Panc1 (cell line): ENCODE results near the gene MICALL1. TPM values are rescaled to one million over a fixed set of nuclear protein-coding genes. Genes with fewer than 3 reads are reported as not detected.

Experiments used
- ATAC-seq: fragments of 200-7000 bp; cut with Tn5 transposase; 2 replicates; pipeline ENCODE4 v1.9.1; 2020; ENCODE audit warnings: mild to moderate bottlenecking, moderate library complexity
- BruUV-seq: library from RNA; stranded (reverse); fragments of 400-500 nt; replicated peaks from 2 replicates; lab custom pipeline; 2021; lab: Mats Ljungman, UMichigan
- CTCF ChIA-PET: fragments of 300-600 bp; sonication (Branson Sonifier 250); formaldehyde crosslinking; loops from one replicate; lab custom pipeline; 2022; ENCODE audit warnings: antibody characterized with exemption; lab: Charles Lee
- POLR2A ChIA-PET: fragments of 300-600 bp; sonication (Branson Sonifier 250); formaldehyde crosslinking; loops from one replicate; lab custom pipeline; 2022; ENCODE audit warnings: antibody characterized with exemption; lab: Charles Lee
- DNase-seq: peaks from one replicate; pipeline ENCODE4 v3.0.0-alpha.2; 2010; ENCODE audit warnings: low read depth, low spot score
- H3K27ac ChIP-seq: 2 replicates; pipeline ENCODE4 v1.5.1; 2011; ENCODE audit warnings: mild to moderate bottlenecking, low read length, inconsistent platforms
- H3K27me3 ChIP-seq: fragments of 200-500 bp; sonication (Bioruptor generic); 2 replicates; pipeline ENCODE4 v1.6.0; 2014; ENCODE audit warnings: low read length, inconsistent platforms; ENCODE audit not compliant: control insufficient read depth, insufficient read depth
- H3K36me3 ChIP-seq: fragments of 200-500 bp; sonication (Bioruptor generic); 2 replicates; pipeline ENCODE4 v1.5.1; 2014; ENCODE audit warnings: inconsistent platforms, mild to moderate bottlenecking, low read length, moderate library complexity; ENCODE audit not compliant: control insufficient read depth, insufficient read depth
- H3K4me1 ChIP-seq: 2 replicates; pipeline ENCODE4 v1.5.1; 2011; ENCODE audit warnings: inconsistent platforms, mild to moderate bottlenecking, low read length, moderate library complexity; ENCODE audit not compliant: control insufficient read depth, insufficient read depth
- H3K4me3 ChIP-seq, 2 experiments: 2 replicates each; pipeline ENCODE4 v1.5.1; 2011 to 2012; ENCODE audit warnings: low read depth in 2 of 2, low read length in 2 of 2, mild to moderate bottlenecking in 2 of 2, inconsistent platforms in 1 of 2, moderate library complexity in 1 of 2
- H3K9me3 ChIP-seq: fragments of 200-500 bp; sonication (Bioruptor generic); 2 replicates; pipeline ENCODE4 v1.5.1; 2014; ENCODE audit warnings: low read depth, mild to moderate bottlenecking, inconsistent platforms, low read length, moderate library complexity; ENCODE audit not compliant: control insufficient read depth, insufficient read depth
- CTCF ChIP-seq: fragments of 450-650 bp; IDR thresholded peaks from 2 replicates; pipeline ENCODE4 v1.5.1; 2017; ENCODE audit warnings: mild to moderate bottlenecking
- POLR2AphosphoS5 ChIP-seq: IDR thresholded peaks from 2 replicates; pipeline ENCODE4 v1.6.1; 2012; ENCODE audit warnings: mild to moderate bottlenecking, low read depth, low read length, moderate library complexity
- SIN3A ChIP-seq: IDR thresholded peaks from 2 replicates; pipeline ENCODE4 v1.6.1; 2012; ENCODE audit warnings: low read depth, mild to moderate bottlenecking, low read length, moderate library complexity, borderline replicate concordance; ENCODE audit not compliant: insufficient read depth
- TCF7L2 ChIP-seq: IDR thresholded peaks from 2 replicates; pipeline ENCODE4 v1.6.1; 2011; ENCODE audit warnings: mild to moderate bottlenecking, low read depth, low read length, inconsistent platforms
- in situ Hi-C: cut with HindIII; loops from 2 replicates; pipeline ENCODE4 v1.10.0; 2016; ENCODE audit warnings: low sequenced_read_pairs, low pct_unique_long_range_greater_than_20kb
- intact Hi-C: fragments of 100-400 bp; cut with micrococcal nuclease; formaldehyde crosslinking; loops from one replicate; pipeline ENCODE4 v1.10.0; 2022; ENCODE audit not compliant: unreplicated experiment
- total RNA-seq: library from RNA; stranded (reverse); gene quantifications from one replicate; pipeline ENCODE4 v1.2.1, GENCODE V29; 2021; ENCODE audit not compliant: unreplicated experiment
- TF ChIP-seq, protein P1 (sequence below), 2 experiments: IDR thresholded peaks; 2 replicates each; pipeline ENCODE4 v1.6.1; 2011 to 2012; ENCODE audit warnings: low read depth in 2 of 2, control low read depth in 1 of 2, low read length in 1 of 2, mild to moderate bottlenecking in 1 of 2, moderate library complexity in 1 of 2; ENCODE audit not compliant: insufficient read depth in 1 of 2

MICALL1 gene
- total RNA-seq, 1 experiment from 2014 or later: 34.5 TPM

DNA sequence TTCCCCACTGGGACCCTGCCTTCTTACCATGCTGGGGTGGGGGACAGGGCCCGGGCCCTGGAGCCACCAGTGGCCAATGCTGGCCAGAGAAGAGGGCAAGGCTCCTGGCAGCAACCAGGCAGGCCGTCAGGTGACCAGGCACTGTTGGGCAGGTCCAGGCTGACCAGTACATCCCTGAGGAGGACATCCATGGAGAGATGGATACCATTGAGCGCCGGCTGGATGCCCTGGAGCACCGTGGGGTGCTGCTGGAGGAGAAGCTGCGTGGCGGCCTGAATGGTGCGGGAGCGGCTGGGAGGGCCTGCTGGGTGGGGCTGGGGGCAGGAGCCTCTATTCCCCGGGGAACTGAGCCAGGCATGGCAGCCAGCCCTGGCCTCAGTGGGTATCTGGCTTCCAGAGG is 26.3 kb downstream of the MICALL1 start:
- H3K9me3 ChIP-seq: no peaks in the 10 kb centered on the region
- H3K27ac ChIP-seq: no peak overlapping the region
- POLR2A ChIA-PET: no interaction called here
- H3K27me3 ChIP-seq: no peaks in the 10 kb centered on the region
- intact Hi-C loops (no loop called here), in situ Hi-C loops (no loop called here)
- no peak for DNase-seq
- H3K4me3 ChIP-seq: no peak overlapping the region
- ATAC-seq: no peak
- H3K36me3 ChIP-seq: no peaks in the 10 kb centered on the region
- no peak for TF ChIP-seq TCF7L2
- no peak for TF ChIP-seq POLR2AphosphoS5
- TF ChIP-seq SIN3A: no peak
- TF ChIP-seq, protein P1, sequence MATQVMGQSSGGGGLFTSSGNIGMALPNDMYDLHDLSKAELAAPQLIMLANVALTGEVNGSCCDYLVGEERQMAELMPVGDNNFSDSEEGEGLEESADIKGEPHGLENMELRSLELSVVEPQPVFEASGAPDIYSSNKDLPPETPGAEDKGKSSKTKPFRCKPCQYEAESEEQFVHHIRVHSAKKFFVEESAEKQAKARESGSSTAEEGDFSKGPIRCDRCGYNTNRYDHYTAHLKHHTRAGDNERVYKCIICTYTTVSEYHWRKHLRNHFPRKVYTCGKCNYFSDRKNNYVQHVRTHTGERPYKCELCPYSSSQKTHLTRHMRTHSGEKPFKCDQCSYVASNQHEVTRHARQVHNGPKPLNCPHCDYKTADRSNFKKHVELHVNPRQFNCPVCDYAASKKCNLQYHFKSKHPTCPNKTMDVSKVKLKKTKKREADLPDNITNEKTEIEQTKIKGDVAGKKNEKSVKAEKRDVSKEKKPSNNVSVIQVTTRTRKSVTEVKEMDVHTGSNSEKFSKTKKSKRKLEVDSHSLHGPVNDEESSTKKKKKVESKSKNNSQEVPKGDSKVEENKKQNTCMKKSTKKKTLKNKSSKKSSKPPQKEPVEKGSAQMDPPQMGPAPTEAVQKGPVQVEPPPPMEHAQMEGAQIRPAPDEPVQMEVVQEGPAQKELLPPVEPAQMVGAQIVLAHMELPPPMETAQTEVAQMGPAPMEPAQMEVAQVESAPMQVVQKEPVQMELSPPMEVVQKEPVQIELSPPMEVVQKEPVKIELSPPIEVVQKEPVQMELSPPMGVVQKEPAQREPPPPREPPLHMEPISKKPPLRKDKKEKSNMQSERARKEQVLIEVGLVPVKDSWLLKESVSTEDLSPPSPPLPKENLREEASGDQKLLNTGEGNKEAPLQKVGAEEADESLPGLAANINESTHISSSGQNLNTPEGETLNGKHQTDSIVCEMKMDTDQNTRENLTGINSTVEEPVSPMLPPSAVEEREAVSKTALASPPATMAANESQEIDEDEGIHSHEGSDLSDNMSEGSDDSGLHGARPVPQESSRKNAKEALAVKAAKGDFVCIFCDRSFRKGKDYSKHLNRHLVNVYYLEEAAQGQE (IDR thresholded peaks at IDR 0.05; ENCODE audit: insufficient read depth in 1 of 2, low read depth in 2 of 2, low read length in 1 of 2): no peak
- no peak for TF ChIP-seq CTCF
- BruUV-seq: no TSS peak
- peaks cover 11% of the 10 kb centered on the region for H3K4me1 ChIP-seq
- CTCF ChIA-PET: no interaction called here

- H3K27me3 ChIP-seq: no peaks in the 10 kb centered on the region
- H3K4me3 ChIP-seq: no peak overlapping the region
- POLR2A ChIA-PET: no interaction called here
- CTCF ChIA-PET: no interaction called here
- ATAC-seq: no peak
- no TSS peak for BruUV-seq
- H3K9me3 ChIP-seq: no peaks in the 10 kb centered on the region
- H3K36me3 ChIP-seq: no peaks in the 10 kb centered on the region
- DNase-seq: no peak
- in situ Hi-C loops (no loop called here), intact Hi-C loops (no loop called here)
- TF ChIP-seq POLR2AphosphoS5 (no peak), SIN3A (no peak), TCF7L2 (no peak), CTCF (no peak)
- TF ChIP-seq, protein P1 (IDR thresholded peaks at IDR 0.05; ENCODE audit: insufficient read depth in 1 of 2, low read depth in 2 of 2, low read length in 1 of 2): no peak
- peaks cover 11% of the 10 kb centered on the region for H3K4me1 ChIP-seq
- no peak overlapping the region for H3K27ac ChIP-seq
These were observed 26.9 kb downstream of the MICALL1 start for GRCh38 chr22:37932821-37933578.
